Astrocyte of the cerebellum (primary cell): ENCODE data around the gene SETD3.

ENCODE experiments used
- DNase-seq: peaks from one replicate; pipeline ENCODE4 v3.0.0-alpha.2; 2011; ENCODE audit warnings: low read depth
- H3K4me3 ChIP-seq: 2 replicates; pipeline ENCODE4 v1.5.1; 2011; ENCODE audit warnings: mild to moderate bottlenecking, low read depth, low read length, moderate library complexity
- in situ Hi-C: cut with HindIII; loops from 2 replicates; pipeline ENCODE4 v1.10.0; 2017; ENCODE audit warnings: low sequenced_read_pairs
- TF ChIP-seq, protein P1 (sequence below): IDR thresholded peaks from 2 replicates; pipeline ENCODE4 v1.5.1; 2012; ENCODE audit warnings: low read length, low read depth, moderate library complexity, mild to moderate bottlenecking; ENCODE audit errors: missing control alignments

Gene SETD3

DNA sequence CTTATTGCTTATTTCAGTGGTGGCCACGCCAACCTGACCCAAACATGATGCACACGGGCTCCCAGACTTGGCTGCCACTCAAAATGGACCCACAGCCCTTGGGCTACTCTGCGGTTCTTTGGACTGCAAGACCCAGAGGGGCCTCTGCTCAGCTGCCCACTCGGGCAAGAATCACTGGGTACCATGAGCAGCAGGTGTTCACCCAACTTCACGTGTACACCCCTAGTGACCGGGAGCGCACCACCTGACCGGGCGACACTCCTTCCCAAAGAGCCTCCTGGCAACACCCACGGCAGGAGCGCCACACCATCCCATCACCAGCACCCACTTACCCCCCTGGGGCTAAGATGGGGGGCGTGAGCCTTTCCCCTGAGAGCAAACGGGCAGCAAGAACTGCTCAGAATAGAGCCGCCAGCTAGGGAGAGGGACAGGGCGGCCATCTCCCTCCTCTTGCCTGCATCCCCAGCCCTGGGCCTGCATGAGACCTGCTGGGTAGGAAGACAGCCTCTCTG, 32.6 kb upstream of the SETD3 start:
- in situ Hi-C loops: no loop called here
- DNase-seq: no peak

DNA sequence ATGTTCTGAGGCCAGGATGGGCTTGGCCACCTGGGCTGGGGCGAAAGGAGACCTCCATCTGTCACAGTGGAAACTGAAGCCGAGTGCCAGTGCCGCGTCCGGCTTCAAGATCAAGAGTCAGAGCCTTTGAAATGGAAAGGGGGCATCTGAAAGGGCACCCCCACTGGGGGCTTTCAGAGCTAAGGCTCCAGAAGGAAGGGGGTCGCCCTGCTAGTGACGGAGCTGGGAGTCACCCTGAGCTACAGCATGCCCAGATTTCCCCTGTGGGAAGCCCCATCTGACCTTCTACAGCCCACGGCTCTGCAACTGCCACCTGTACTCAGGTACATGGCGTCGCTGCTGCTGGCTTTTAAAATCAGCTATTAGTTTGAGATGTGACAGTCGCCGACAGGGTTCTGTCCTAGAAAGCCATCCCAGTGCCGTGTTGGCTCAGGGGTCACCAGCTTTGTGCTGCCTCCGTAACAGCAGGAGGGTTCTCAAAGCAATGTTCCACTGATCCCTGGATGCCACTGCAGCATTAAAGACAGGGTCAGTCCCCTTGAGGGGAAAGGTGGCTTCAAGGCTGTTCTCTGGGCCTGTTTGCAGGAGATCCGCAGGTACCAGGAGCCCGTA, 32.0 kb upstream of the SETD3 start:
- H3K4me3 ChIP-seq: no peak overlapping the region
- no peak for DNase-seq
- in situ Hi-C loops: no loop called here
- TF ChIP-seq, protein P1, sequence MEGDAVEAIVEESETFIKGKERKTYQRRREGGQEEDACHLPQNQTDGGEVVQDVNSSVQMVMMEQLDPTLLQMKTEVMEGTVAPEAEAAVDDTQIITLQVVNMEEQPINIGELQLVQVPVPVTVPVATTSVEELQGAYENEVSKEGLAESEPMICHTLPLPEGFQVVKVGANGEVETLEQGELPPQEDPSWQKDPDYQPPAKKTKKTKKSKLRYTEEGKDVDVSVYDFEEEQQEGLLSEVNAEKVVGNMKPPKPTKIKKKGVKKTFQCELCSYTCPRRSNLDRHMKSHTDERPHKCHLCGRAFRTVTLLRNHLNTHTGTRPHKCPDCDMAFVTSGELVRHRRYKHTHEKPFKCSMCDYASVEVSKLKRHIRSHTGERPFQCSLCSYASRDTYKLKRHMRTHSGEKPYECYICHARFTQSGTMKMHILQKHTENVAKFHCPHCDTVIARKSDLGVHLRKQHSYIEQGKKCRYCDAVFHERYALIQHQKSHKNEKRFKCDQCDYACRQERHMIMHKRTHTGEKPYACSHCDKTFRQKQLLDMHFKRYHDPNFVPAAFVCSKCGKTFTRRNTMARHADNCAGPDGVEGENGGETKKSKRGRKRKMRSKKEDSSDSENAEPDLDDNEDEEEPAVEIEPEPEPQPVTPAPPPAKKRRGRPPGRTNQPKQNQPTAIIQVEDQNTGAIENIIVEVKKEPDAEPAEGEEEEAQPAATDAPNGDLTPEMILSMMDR: no peak

More for the DNA sequence above, 32.6 kb upstream of the SETD3 start:
- no peak overlapping the region for H3K4me3 ChIP-seq
- TF ChIP-seq, protein P1: no peak

DNA sequence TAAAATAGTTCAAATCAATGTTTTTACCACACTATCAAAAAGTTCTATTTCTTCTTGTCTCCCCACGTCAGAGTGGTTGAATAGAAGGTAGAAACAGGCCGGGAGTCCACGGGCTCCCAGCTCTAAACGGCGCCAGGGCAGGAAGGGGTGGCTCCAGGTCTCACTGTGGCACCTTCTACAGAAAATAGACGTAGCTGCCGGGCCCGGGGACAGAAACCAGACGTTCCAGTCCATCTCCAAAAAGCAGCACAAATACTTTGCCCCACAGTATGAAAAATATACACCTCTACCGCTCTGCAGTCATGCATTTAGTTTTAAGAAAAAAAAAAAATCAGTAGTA, 31.4 kb upstream of the SETD3 start:
- no peak for DNase-seq
- in situ Hi-C loops: no loop called here
- TF ChIP-seq, protein P1: no peak
- H3K4me3 ChIP-seq: no peak overlapping the region

DNA sequence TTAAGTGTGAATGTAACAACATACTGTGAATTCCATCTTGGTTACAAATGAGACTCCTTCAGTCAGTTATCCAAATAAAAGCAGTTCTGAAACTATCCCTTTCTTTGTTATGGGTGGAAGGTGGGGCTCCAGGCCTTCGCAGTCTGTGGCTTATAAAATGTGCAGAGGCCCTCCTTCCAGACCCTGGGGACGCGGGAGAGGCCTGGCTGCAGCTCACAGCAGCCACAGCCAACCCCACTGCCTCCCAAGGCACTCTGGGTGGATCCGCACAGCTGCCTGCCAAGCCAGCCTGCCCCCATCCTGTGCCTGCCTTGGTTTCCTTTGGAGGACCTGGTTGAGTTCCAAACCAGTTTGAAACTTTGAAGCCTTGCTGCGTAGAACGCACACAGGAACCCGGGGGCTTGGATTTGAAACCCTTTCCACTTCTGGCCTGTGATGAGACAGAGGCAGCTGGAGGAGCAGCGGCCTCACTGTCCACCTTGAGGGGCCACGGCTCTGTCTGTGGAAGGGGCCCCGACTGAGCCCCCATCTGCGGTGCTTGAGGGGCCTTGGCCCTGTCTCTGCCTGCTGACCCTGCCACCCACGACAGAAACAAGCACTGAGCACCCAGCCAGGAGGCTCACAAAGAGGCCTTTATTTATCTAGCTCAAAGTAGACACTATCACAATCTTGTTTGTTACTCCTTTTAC, 30.9 kb upstream of the SETD3 start:
- in situ Hi-C loops: no loop called here
- TF ChIP-seq, protein P1: no peak
- H3K4me3 ChIP-seq: no peak overlapping the region
- DNase-seq: no peak

DNA sequence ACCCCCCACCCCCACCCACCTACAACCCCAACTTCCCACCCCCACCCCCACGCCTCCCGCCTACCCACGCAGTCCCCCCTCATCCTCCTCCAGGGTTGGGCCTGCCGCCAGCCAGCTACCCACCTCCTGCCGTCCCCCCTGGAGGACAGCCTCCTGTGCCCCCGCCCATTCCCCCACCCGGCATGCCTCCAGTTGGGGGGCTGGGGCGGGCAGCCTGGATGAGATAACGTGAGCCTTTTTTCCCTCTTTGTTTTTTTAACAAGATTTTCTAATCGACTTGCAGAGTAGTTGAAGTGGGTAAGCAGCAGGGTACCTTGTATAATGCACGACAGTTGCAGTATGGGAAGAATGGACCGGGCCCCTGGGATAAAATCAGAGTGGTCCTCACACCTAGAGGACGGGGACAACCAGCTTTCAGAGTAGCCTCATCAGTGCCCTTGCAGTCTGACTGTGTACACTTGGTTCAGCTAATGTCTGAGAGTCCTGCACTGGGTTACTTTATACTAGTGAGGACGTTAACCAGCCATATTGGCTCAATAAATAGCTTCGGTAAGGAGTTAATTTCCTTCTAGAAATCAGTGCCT, 30.0 kb upstream of the SETD3 start:
- TF ChIP-seq, protein P1: no peak
- no peak for DNase-seq
- no peak overlapping the region for H3K4me3 ChIP-seq
- in situ Hi-C loops: no loop called here

DNA sequence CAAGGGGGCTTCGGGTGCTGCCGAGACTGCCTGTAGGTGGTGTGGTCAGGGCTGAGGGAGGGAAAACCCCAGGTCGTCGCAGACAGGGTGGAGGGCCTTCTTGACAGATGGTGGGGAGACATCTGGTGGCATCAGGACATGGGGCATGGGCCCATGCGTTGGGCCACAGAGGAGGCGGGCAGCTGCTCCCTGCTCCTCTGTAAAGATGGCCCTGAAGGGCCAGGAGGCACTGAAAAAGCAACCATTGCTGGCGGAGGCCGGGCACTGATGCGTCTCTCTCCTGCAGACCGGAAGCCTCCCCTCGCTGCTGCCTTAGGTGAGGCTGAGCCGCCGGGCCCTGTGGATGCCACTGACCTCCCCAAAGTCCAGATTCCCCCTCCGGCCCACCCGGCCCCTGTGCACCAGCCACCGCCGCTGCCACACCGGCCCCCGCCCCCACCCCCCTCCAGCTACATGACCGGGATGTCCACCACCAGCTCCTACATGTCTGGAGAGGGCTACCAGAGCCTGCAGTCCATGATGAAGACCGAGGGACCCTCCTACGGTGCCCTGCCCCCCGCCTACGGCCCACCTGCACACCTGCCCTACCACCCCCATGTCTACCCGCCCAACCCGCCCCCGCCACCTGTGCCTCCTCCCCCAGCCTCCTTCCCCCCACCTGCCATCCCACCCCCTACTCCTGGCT, 29.4 kb upstream of the SETD3 start:
- in situ Hi-C loops: no loop called here
- H3K4me3 ChIP-seq: no peak overlapping the region
- TF ChIP-seq, protein P1: no peak
- no peak for DNase-seq
